Upper lobe of left lung (tissue), 6 donors: ENCODE results near the gene DGKI. TPM values are rescaled to one million over a fixed set of nuclear protein-coding genes. Genes with fewer than 3 reads are reported as not detected.

Experiments used
- ATAC-seq, 2 donors: fragments of 200-7000 bp; cut with Tn5 transposase; one replicate each; pipeline ENCODE4 v1.9.1; 2022; ENCODE audit warnings: mild to moderate bottlenecking in 2 of 2, moderate library complexity in 2 of 2; ENCODE audit not compliant: low FRiP score in 2 of 2
- DNase-seq, 2 donors: peaks; one replicate each; pipeline ENCODE4 v3.0.0-alpha.2; 2019 to 2020
- H3K27ac ChIP-seq, 4 donors: fragments of 200-600 bp; sonication (generic); one replicate each; pipeline ENCODE4 v1.5.1; 2016 to 2019
- H3K27me3 ChIP-seq, 4 donors: fragments of 200-600 bp; sonication (generic); one replicate each; pipeline ENCODE4 v1.5.1; 2017 to 2019
- H3K36me3 ChIP-seq, 4 donors: fragments of 200-600 bp; sonication (generic); one replicate each; pipeline ENCODE4 v1.5.1; 2016 to 2019
- H3K4me1 ChIP-seq, 4 donors: fragments of 200-600 bp; sonication (generic); one replicate each; pipeline ENCODE4 v1.5.1; 2018 to 2019
- H3K4me3 ChIP-seq, 4 donors: fragments of 200-600 bp; sonication (generic); one replicate each; pipeline ENCODE4 v1.5.1; 2017 to 2019; ENCODE audit warnings: mild to moderate bottlenecking in 2 of 4, moderate library complexity in 1 of 4
- H3K9me3 ChIP-seq, 4 donors: fragments of 200-600 bp; sonication (generic); one replicate each; pipeline ENCODE4 v1.5.1; 2018 to 2019
- EP300 ChIP-seq, 4 donors: sonication (generic); formaldehyde crosslinking; IDR thresholded peaks; one replicate each; pipeline ENCODE4 v1.5.1; 2017; ENCODE audit warnings: antibody characterized with exemption in 4 of 4, control low read depth in 2 of 4
- POLR2A ChIP-seq, 4 donors: fragments of 450-650 bp; IDR thresholded peaks; one replicate each; pipeline ENCODE4 v1.5.1; 2016 to 2017; ENCODE audit warnings: antibody characterized with exemption in 4 of 4, mild to moderate bottlenecking in 2 of 4
- POLR2AphosphoS5 ChIP-seq, 2 donors: sonication (generic); formaldehyde crosslinking; IDR thresholded peaks; one replicate each; pipeline ENCODE4 v1.5.1; 2017; ENCODE audit warnings: antibody characterized with exemption in 2 of 2
- WGBS, 2 donors: methylation state at CpG; one replicate each; pipeline ENCODE4 v1.1.5; 2017 to 2018; 5-methylcytosine and 5-hydroxymethylcytosine counted together
- total RNA-seq, 6 donors: library from RNA; depleted of rRNA in 4 of 6; stranded (reverse); fragments of >200 nt in 4 of 6; gene quantifications; one replicate each; pipeline versions ENCODE4 v1.1.0 to v1.2.1, GENCODE V29; 2016 to 2021
- TF ChIP-seq, protein P1 (sequence below), 6 experiments: fragments of 450-650 bp in 4 of 6; fragments of 200-600 bp in 2 of 6; sonication (generic) in 2 of 6; IDR thresholded peaks; one replicate each; pipeline ENCODE4 v1.5.1; 2016 to 2019; ENCODE audit warnings: antibody characterized with exemption in 6 of 6
- donor health status: DM: no; HTN: no; CAD: no; lungs with moderate emphysema.
- donor health status: DM: no; HTN: yes; CAD: no; lungs with severe emphysema.

The DGKI gene
- total RNA-seq, 6 donors from 2014 or later: under 0.01 to 4.5 (median 0.34) TPM; not detected in 1

GRCh38 chr7:137634356-137634755 lies 212.4 kb downstream of the DGKI start:
- WGBS, 2 donors: 83 to 90% methylated on average over 1 of the region's 1 CpG
- H3K9me3 ChIP-seq: no peaks in the 10 kb centered on the region
- no peaks in the 10 kb centered on the region for H3K4me1 ChIP-seq
- no peaks in the 10 kb centered on the region for H3K27me3 ChIP-seq
- ATAC-seq: no peak
- H3K36me3 ChIP-seq: no peaks in the 10 kb centered on the region
- H3K27ac ChIP-seq: no peak overlapping the region
- no peak overlapping the region for H3K4me3 ChIP-seq
- TF ChIP-seq POLR2A (IDR thresholded peaks at IDR 0.05) (no peak), POLR2AphosphoS5 (IDR thresholded peaks at IDR 0.05) (no peak), EP300 (IDR thresholded peaks at IDR 0.05) (no peak)
- TF ChIP-seq, protein P1, sequence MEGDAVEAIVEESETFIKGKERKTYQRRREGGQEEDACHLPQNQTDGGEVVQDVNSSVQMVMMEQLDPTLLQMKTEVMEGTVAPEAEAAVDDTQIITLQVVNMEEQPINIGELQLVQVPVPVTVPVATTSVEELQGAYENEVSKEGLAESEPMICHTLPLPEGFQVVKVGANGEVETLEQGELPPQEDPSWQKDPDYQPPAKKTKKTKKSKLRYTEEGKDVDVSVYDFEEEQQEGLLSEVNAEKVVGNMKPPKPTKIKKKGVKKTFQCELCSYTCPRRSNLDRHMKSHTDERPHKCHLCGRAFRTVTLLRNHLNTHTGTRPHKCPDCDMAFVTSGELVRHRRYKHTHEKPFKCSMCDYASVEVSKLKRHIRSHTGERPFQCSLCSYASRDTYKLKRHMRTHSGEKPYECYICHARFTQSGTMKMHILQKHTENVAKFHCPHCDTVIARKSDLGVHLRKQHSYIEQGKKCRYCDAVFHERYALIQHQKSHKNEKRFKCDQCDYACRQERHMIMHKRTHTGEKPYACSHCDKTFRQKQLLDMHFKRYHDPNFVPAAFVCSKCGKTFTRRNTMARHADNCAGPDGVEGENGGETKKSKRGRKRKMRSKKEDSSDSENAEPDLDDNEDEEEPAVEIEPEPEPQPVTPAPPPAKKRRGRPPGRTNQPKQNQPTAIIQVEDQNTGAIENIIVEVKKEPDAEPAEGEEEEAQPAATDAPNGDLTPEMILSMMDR (IDR thresholded peaks at IDR 0.05): no peak
- DNase-seq: no peak

- H3K4me1 ChIP-seq: no peaks in the 10 kb centered on the region
- 78 to 81% methylated on average over 5 of the region's 5 CpGs for WGBS, 2 donors
- H3K36me3 ChIP-seq: no peaks in the 10 kb centered on the region
- TF ChIP-seq POLR2A (IDR thresholded peaks at IDR 0.05) (no peak), EP300 (IDR thresholded peaks at IDR 0.05) (no peak), POLR2AphosphoS5 (IDR thresholded peaks at IDR 0.05) (no peak)
- TF ChIP-seq, protein P1 (IDR thresholded peaks at IDR 0.05): no peak
- H3K9me3 ChIP-seq: no peaks in the 10 kb centered on the region
- H3K4me3 ChIP-seq: no peak overlapping the region
- ATAC-seq (no peak), DNase-seq (no peak)
- H3K27me3 ChIP-seq: no peaks in the 10 kb centered on the region
- no peak overlapping the region for H3K27ac ChIP-seq
Measured at GRCh38 chr7:137633133-137633532, 213.6 kb downstream of the DGKI start.

DNA sequence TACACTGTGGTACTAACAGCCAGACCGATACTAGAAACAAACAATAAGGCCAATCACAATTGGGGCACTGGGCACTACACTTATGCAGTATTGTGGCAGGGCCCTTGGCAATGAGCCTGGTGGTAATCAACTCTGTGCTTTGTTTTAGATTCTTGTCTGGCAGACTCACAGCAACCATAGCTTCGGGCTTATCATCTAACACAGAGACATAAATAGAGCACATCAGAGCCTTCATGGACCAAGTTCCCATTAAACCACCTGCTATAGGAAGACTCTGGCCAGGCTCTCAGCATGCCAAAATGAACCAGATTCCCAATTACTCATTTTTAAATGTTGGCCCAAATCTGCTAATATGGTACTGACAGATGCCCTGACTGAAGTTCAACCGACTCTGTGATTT lies 218.6 kb downstream of the DGKI start:
- WGBS, 2 donors: 63 to 69% methylated on average over 2 to 3 of the region's 3 CpGs
- no peaks in the 10 kb centered on the region for H3K4me1 ChIP-seq
- H3K27ac ChIP-seq: no peak overlapping the region

DNA sequence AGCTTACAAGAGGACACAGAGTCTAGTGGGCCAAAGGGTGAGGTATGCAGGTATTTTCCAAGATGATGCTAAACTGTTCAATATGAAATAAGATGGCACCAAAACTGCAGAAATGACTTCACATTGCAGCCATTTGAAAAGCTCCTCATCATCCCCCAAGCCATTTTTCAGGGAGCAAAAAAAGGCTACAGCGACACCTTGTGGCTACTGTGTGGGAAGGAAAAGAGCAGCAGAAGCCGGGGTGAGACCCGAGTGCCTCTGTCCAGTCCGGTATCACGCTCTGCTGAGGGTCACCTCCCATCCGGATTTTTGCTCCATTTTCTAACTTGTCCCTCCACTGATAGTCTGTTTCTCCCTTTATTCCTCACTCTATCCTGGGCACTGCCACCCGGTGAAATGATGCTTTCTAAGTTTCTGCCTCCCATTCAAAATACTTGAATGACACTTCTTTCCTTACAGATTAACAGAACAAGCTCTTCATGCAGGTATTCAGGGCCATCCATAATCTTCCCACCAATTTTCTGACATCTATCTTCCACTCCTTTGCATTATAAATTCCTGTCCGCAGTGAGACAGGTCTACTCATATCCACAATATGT lies 220.2 kb downstream of the DGKI start:
- H3K4me3 ChIP-seq: no peak overlapping the region
- TF ChIP-seq, protein P1 (IDR thresholded peaks at IDR 0.05): peak in 4 of 6 experiments; percentile 35 to 59 (median 50)
- TF ChIP-seq POLR2AphosphoS5 (IDR thresholded peaks at IDR 0.05): no peak
- TF ChIP-seq EP300 (IDR thresholded peaks at IDR 0.05): no peak
- TF ChIP-seq POLR2A (IDR thresholded peaks at IDR 0.05): no peak
- no peaks in the 10 kb centered on the region for H3K27me3 ChIP-seq
- H3K4me1 ChIP-seq: no peaks in the 10 kb centered on the region
- 12 to 15% methylated on average over 8 of the region's 8 CpGs for WGBS, 2 donors
- no peak overlapping the region for H3K27ac ChIP-seq
- ATAC-seq (peak; percentile 34 to 53), DNase-seq (no peak)
- H3K36me3 ChIP-seq: no peaks in the 10 kb centered on the region
- H3K9me3 ChIP-seq: no peaks in the 10 kb centered on the region

More for the DNA sequence above, 218.6 kb downstream of the DGKI start:
- H3K4me3 ChIP-seq: no peak overlapping the region
- H3K9me3 ChIP-seq: no peaks in the 10 kb centered on the region
- TF ChIP-seq, protein P1 (IDR thresholded peaks at IDR 0.05): no peak
- TF ChIP-seq POLR2A (IDR thresholded peaks at IDR 0.05): no peak
- TF ChIP-seq EP300 (IDR thresholded peaks at IDR 0.05): no peak
- TF ChIP-seq POLR2AphosphoS5 (IDR thresholded peaks at IDR 0.05): no peak
- DNase-seq: no peak
- ATAC-seq: no peak
- H3K27me3 ChIP-seq: no peaks in the 10 kb centered on the region
- no peaks in the 10 kb centered on the region for H3K36me3 ChIP-seq

DNA sequence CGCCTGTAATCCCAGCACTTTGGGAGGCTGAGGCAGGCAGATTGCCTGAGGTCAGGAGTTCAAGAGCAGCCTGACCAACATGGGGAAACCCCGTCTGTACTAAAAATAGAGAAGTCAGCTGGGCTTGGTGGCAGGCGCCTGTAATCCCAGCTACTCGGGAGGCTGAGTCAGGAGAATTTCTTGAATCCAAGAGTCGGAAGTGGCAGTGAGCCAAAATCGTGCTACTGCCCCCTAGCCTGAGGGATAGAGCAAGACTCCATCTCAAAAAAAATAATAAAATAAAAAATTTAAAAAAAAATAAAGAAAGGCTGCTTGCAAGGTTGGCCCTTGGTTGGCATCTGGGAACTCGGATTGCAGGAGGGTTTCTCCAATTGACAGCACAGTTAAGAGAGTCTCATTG lies 221.6 kb downstream of the DGKI start:
- Histone ChIP-seq H3K4me3 (no peak overlapping the region), H3K4me1 (no peaks in the 10 kb centered on the region), H3K9me3 (no peaks in the 10 kb centered on the region), H3K36me3 (no peaks in the 10 kb centered on the region), H3K27me3 (no peaks in the 10 kb centered on the region), H3K27ac (no peak overlapping the region)
- WGBS, 2 donors: 78 to 80% methylated on average over 7 of the region's 7 CpGs
- no peak for DNase-seq
- TF ChIP-seq EP300 (IDR thresholded peaks at IDR 0.05) (no peak), POLR2AphosphoS5 (IDR thresholded peaks at IDR 0.05) (no peak), POLR2A (IDR thresholded peaks at IDR 0.05) (no peak)
- TF ChIP-seq, protein P1 (IDR thresholded peaks at IDR 0.05): no peak
- no peak for ATAC-seq
